SU-DHL-6 (cell line): Measurements from ENCODE around the gene TEX47.

Source experiments
- H2AFZ ChIP-seq: fragments of 200-600 bp; sonication (generic); 2 replicates; pipeline ENCODE4 v1.6.1; 2014; ENCODE audit warnings: low read depth, mild to moderate bottlenecking, moderate library complexity, mixed read lengths, antibody characterized with exemption, low read length; ENCODE audit not compliant: severe bottlenecking
- H3F3A ChIP-seq: fragments of 200-600 bp; shearing (Covaris generic); 2 replicates; pipeline ENCODE4 v1.6.0; 2016; ENCODE audit warnings: antibody characterized with exemption, mild to moderate bottlenecking; ENCODE audit not compliant: insufficient read depth
- H3K27ac ChIP-seq: fragments of 200-600 bp; sonication (generic); 2 replicates; pipeline ENCODE4 v1.5.1; 2016; ENCODE audit warnings: low read depth, mild to moderate bottlenecking, low read length, moderate library complexity, mixed read lengths
- H3K27me3 ChIP-seq: fragments of 200-600 bp; sonication (generic), shearing (Covaris generic); 2 replicates; pipeline ENCODE4 v1.6.0; 2014; ENCODE audit warnings: mild to moderate bottlenecking, low read length
- H3K36me3 ChIP-seq: fragments of 200-600 bp; sonication (generic); 2 replicates; pipeline ENCODE4 v1.6.1; 2014; ENCODE audit warnings: mild to moderate bottlenecking, low read length, mixed read lengths
- H3K4me2 ChIP-seq: fragments of 300-600, 200-600 bp; shearing (Covaris generic), sonication (generic); 2 replicates; pipeline ENCODE4 v1.6.0; 2014; ENCODE audit warnings: low read length, low read depth, mild to moderate bottlenecking; ENCODE audit not compliant: poor library complexity, severe bottlenecking
- H3K4me3 ChIP-seq: fragments of 200-600 bp; sonication (generic); 2 replicates; pipeline ENCODE4 v1.5.1; 2014; ENCODE audit warnings: antibody characterized with exemption, low read length, mild to moderate bottlenecking, mixed read lengths; ENCODE audit not compliant: insufficient read depth, poor library complexity, severe bottlenecking
- H3K79me2 ChIP-seq: fragments of 200-600 bp; sonication (generic); 2 replicates; pipeline ENCODE4 v1.6.1; 2014; ENCODE audit warnings: mild to moderate bottlenecking, low read length, moderate library complexity; ENCODE audit not compliant: insufficient read depth
- H3K9ac ChIP-seq: fragments of 200-600 bp; sonication (generic); 2 replicates; pipeline ENCODE4 v1.7.0; 2014; ENCODE audit warnings: mild to moderate bottlenecking, low read length
- H3K9me2 ChIP-seq: fragments of 200-600 bp; sonication (generic); replicated peaks from 2 replicates; pipeline ENCODE4 v1.6.1; 2014; ENCODE audit warnings: low read length; ENCODE audit not compliant: insufficient read depth
- H3K9me3 ChIP-seq: fragments of 200-600 bp; sonication (generic); 2 replicates; pipeline ENCODE4 v1.6.1; 2014; ENCODE audit warnings: low read length, mixed read lengths; ENCODE audit not compliant: insufficient read depth
- H4K20me1 ChIP-seq: fragments of 200-600 bp; sonication (generic); 2 replicates; pipeline ENCODE4 v1.6.1; 2014; ENCODE audit warnings: low read depth, mild to moderate bottlenecking, antibody characterized with exemption, low read length, moderate library complexity, mixed read lengths
- CTCF ChIP-seq: fragments of 200-600 bp; sonication (generic); IDR thresholded peaks from one replicate; pipeline ENCODE4 v1.5.1; 2017; ENCODE audit warnings: antibody characterized with exemption, mild to moderate bottlenecking, low read length, moderate library complexity; ENCODE audit not compliant: insufficient read depth, poor library complexity, severe bottlenecking
- EZH2phosphoT487 ChIP-seq: fragments of 200-600 bp; sonication (generic), shearing (Covaris generic); conservative IDR thresholded peaks from 2 replicates; pipeline ENCODE4 v1.6.1; 2018; ENCODE audit warnings: mild to moderate bottlenecking, antibody characterized with exemption, low read length, moderate library complexity, mixed read lengths

TEX47 gene

GRCh38 chr7:88791891-88792290, 3.6 kb downstream of the TEX47 start:
- Histone ChIP-seq H3K4me3 (no peak overlapping the region), H3K4me2 (no peak overlapping the region), H2AFZ (no peak overlapping the region), H3K9me2 (no peaks in the 10 kb centered on the region), H3F3A (no peaks in the 10 kb centered on the region), H3K9ac (no peak overlapping the region), H3K27ac (no peak overlapping the region), H4K20me1 (no peaks in the 10 kb centered on the region), H3K79me2 (no peaks in the 10 kb centered on the region), H3K27me3 (no peaks in the 10 kb centered on the region), H3K36me3 (no peaks in the 10 kb centered on the region), H3K9me3 (no peaks in the 10 kb centered on the region)
- no peak for TF ChIP-seq EZH2phosphoT487
- no peak for TF ChIP-seq CTCF

DNA sequence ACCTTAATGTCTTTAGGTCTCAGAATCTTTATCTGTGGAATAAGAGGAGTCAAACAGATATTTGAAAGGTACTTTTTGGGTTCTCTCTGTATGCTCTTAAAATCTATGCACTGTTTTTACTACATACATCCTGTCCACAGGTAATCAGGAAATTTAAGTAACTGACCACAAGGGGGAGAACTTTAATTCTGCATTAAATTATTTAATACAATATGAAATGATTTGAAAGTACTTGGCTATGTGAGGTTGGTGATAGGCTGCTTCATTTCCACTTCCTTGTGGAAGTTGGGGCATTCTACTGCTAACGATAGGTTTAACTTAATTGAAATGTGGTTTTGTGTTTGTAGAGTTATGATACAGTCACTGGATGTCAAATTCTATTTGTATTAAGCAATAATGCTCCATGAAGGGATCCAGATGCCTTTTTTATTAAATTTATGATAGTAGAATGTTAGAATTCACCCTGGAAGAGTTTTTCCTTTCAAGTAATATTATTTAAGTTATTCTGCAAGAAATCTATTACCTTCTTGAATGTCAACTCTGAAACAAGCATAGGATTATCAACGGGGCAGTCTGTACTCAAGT, 6.0 kb downstream of the TEX47 start:
- H3K4me2 ChIP-seq: no peak overlapping the region
- H3K9me3 ChIP-seq: no peaks in the 10 kb centered on the region
- H3K36me3 ChIP-seq: no peaks in the 10 kb centered on the region
- no peak overlapping the region for H3K27ac ChIP-seq
- no peaks in the 10 kb centered on the region for H3K27me3 ChIP-seq
- no peak overlapping the region for H3K9ac ChIP-seq
- peak overlapping the region; percentile 65 for H2AFZ ChIP-seq
- H3K79me2 ChIP-seq: no peaks in the 10 kb centered on the region
- no peaks in the 10 kb centered on the region for H3K9me2 ChIP-seq
- H4K20me1 ChIP-seq: no peaks in the 10 kb centered on the region
- H3K4me3 ChIP-seq: no peak overlapping the region
- TF ChIP-seq CTCF: peak; percentile 85
- TF ChIP-seq EZH2phosphoT487: no peak
- no peaks in the 10 kb centered on the region for H3F3A ChIP-seq

DNA sequence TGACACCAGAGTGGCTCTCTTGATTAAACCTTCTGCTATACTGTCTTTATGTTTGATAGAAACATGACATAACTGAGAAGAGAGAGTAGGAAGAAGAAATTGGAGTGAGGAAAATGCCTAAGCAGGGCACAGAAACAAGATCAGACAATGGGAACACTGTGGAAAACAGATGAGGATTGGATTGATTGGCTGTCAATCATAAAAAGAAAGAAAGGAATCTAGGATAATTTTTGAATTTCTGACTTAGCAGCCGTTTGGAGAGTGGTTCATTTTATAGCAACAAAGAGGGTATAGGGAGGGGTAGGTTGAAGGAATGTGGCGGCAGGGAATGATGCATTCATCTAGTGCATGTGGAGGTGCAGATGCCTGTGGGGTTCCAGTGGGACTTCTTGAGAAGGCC, 7.8 kb downstream of the TEX47 start:
- H3K79me2 ChIP-seq: no peaks in the 10 kb centered on the region
- H3K9ac ChIP-seq: no peak overlapping the region
- no peak overlapping the region for H3K4me3 ChIP-seq

More for the DNA sequence above, 7.8 kb downstream of the TEX47 start:
- Histone ChIP-seq H4K20me1 (no peaks in the 10 kb centered on the region), H3K27me3 (no peaks in the 10 kb centered on the region), H3K4me2 (no peak overlapping the region), H3K9me3 (no peaks in the 10 kb centered on the region), H3F3A (no peaks in the 10 kb centered on the region), H2AFZ (peak overlapping the region; percentile 23), H3K36me3 (no peaks in the 10 kb centered on the region), H3K27ac (no peak overlapping the region), H3K9me2 (no peaks in the 10 kb centered on the region)
- TF ChIP-seq EZH2phosphoT487 (no peak), CTCF (no peak)
